HG03064 (cell line): ENCODE results near the gene SPSB3.
"Not testable (repeated sequence)": the region's sequence is repeated elsewhere in the genome, so short reads cannot be mapped to it uniquely, and the experiment has no call there.

ENCODE experiments used
- ATAC-seq: cut with Tn5 transposase; IDR thresholded peaks from one replicate; pipeline ENCODE4 v1.9.1; 2021; ENCODE audit warnings: low read depth; ENCODE audit not compliant: unreplicated experiment

Gene SPSB3

DNA sequence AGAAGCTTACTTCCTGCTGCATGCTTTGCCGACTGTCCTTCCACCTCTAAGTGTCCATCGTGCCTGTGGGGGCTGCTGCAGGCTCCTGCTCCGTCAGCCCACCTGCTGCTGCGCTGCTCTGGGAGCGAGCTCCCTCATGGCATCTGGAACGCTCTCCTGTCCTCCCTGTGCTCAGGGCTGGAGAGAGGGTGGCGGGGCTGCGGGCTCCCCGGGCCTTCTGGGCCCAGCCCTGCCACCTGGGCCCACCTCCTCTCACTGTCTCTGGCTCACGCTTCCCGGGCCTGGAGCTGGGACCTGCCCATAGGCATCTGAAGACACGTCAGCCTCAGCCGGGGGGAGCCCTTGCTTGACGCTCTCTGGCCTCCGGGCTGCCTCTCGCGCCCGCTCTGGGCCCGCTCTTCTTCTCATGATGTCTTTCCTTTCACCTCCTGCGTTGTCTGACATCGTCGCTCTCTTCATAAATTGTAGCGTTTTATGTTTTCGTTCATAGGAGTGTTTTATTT lies 38.0 kb downstream of the SPSB3 start:
- ATAC-seq = no peak

- ATAC-seq = no peak
Observed at GRCh38 chr16:1743376-1744337, 38.7 kb downstream of the SPSB3 start.

GRCh38 chr16:1741553-1742165 lies 40.7 kb downstream of the SPSB3 start:
- no peak for ATAC-seq

GRCh38 chr16:1740781-1741490 lies 41.4 kb downstream of the SPSB3 start:
- no peak for ATAC-seq

- no peak for ATAC-seq
Observed at GRCh38 chr16:1740234-1740633, 42.1 kb downstream of the SPSB3 start.

- ATAC-seq = no peak
Observed at GRCh38 chr16:1734816-1735215, 47.6 kb downstream of the SPSB3 start.

DNA sequence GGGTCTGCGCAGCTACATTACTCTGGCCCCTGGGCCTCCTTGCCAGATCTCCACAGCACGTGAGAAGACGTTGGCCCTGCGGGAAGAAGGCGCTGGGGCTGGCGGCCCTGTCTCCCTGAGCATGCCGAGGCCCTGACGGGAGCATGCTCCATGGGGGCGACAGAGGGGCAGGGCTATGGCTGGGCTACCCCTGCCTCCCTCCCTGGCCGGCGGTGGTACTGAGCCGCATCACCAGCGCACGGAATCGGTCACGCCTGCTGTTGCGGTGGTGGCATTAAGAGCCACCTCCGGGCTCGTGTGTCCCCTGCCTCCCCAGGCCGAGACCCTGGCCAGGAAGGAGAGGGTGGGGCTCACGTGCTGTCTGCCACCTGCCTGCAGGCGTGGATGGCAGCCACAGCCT lies 48.2 kb downstream of the SPSB3 start:
- ATAC-seq = no peak

DNA sequence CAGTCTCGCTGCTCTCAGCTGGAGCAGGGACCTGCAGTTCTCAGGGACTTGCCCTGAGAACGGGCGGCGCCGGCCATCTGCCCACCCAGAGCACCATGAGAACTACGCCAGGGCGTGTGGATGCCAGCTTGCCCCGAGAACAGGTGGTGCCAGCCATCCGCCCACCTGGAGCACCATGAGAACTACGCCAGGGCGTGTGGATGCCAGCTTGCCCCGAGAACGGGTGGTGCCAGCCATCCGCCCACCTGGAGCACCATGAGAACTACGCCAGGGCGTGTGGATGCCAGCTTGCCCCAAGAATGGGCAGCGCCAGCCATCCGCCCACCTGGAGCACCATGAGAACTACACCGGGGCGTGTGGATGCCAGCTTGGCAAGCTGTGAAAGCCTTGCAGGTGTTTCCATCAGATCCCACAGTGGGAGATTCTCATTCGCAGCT lies 49.8 kb downstream of the SPSB3 start:
- not testable (repeated sequence) for ATAC-seq

GRCh38 chr16:1732071-1732470 lies 50.3 kb downstream of the SPSB3 start:
- ATAC-seq = no peak

DNA sequence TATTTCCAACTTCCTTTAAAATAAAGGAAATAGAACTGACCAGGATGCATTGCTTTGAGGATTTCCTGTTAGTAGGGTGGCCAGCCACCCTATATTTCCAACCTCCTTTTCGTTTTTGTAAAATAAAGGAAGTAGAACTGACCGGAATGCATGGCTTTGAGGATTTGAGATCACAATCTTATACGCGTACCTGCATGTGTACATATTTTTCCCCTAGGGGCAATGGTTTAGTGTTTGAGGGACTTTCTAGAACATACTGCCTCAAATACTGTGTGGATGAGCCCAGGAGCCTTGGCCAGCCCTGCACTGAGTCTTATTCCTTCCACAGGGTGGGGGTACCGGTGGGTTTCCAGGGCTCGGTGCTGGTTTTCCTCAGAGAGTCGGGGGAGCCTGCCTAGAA lies 50.8 kb downstream of the SPSB3 start:
- ATAC-seq = no peak

- no peak for ATAC-seq
Observed at GRCh38 chr16:1731073-1731472, 51.3 kb downstream of the SPSB3 start.

DNA sequence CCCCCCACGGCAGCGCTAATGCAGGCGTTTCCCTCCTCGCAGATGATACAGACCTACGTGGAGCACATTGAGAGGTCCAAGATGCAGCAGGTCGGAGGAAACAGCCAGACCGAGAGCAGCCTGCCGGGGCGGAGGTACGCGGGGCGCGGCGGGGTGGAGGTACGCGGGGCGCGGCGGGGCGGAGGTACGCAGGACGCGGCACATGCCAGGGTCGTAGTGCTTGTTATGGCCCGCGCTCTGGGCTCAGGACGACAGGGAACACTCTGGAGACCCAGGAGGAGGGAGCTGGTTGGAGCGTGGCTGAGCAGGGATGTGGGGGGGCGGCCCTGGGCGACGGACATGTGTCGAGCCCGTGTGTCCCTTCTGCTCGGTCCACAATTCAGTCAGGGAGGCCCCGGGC lies 52.9 kb downstream of the SPSB3 start:
- ATAC-seq = no peak

DNA sequence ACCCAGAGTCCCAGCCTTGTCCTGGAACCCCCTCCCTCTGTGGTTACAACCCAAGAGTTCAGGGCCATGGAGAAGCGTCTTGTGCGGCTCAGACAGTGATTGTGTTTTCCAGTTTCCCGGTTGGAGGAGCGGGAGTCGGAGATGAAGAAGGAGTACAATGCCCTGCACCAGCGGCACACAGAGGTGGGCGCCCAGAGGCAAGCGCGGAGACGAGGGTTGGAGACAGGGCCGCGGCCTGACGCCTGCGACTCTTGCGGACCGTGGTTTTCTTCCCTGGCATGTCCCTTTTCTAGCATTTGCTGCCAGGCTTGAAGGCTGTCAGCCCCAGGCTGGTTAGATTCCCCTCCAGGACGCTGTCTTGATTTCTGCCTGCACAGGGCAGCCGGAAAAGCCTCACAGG lies 53.3 kb downstream of the SPSB3 start:
- no peak for ATAC-seq

- no peak for ATAC-seq
Observed at GRCh38 chr16:1727651-1728624, 54.4 kb downstream of the SPSB3 start.
